Measurements from ENCODE around the gene DIAPH2. TPM values are rescaled to one million over a fixed set of nuclear protein-coding genes. Genes with fewer than 3 reads are reported as not detected.

Gene DIAPH2
- total RNA-seq, 1 donor from 2014 or later: 18.9 TPM

DNA sequence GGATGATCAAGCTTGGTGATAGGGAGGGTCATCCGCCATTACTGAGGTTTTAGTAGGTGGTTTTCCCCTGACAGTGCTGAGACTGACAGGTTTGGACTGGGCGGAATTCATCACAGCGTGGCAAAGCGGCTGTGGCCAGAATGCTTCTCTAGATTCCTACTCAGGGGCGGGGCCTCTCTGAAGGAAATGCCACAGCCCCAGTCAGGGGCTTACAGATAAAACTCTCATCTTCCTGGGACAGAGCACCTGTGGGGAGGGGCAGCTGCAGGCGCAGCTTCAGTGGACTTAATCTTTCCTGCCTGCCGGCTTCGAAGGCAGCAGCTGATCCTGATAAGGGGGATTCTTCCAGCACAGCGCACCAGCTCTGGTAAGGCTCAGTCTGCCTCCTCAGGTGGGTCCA lies 515.8 kb downstream of the DIAPH2 start:
- no peaks in the 10 kb centered on the region for H3K27me3 Mint-ChIP-seq
- no peaks in the 10 kb centered on the region for H3K4me1 Mint-ChIP-seq (ENCODE audit: unreplicated experiment)
- H3K9me3 Mint-ChIP-seq: peaks cover 10% of the 10 kb centered on the region
- H3K36me3 Mint-ChIP-seq: peaks cover 5% of the 10 kb centered on the region
- no peak overlapping the region for H3K27ac Mint-ChIP-seq
- TF ChIP-seq, protein P1, sequence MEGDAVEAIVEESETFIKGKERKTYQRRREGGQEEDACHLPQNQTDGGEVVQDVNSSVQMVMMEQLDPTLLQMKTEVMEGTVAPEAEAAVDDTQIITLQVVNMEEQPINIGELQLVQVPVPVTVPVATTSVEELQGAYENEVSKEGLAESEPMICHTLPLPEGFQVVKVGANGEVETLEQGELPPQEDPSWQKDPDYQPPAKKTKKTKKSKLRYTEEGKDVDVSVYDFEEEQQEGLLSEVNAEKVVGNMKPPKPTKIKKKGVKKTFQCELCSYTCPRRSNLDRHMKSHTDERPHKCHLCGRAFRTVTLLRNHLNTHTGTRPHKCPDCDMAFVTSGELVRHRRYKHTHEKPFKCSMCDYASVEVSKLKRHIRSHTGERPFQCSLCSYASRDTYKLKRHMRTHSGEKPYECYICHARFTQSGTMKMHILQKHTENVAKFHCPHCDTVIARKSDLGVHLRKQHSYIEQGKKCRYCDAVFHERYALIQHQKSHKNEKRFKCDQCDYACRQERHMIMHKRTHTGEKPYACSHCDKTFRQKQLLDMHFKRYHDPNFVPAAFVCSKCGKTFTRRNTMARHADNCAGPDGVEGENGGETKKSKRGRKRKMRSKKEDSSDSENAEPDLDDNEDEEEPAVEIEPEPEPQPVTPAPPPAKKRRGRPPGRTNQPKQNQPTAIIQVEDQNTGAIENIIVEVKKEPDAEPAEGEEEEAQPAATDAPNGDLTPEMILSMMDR (conservative IDR thresholded peaks at IDR 0.05): no peak
- DNase-seq (ENCODE audit: extremely low spot score, unreplicated experiment): no peak
- H3K4me3 Mint-ChIP-seq: no peak overlapping the region

DNA sequence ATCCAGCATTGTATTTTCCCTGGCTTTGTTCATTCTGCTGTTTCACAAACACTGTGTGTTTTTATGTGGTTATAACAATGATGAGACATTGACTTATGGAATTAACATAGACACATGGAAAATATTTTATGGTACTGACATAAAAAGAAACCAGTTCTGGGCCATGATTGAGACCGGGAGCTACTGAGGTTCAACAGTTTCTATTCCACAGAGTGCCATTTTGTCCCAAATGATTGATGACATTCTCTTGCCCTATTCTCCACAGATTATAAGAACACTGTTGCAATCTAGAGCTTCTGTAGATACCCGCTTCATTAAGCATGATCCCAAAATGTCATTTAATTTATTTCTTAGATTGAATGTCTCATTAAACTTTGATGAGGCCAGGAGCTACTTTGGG lies 525.9 kb downstream of the DIAPH2 start:
- Mint-ChIP-seq H3K4me3 (no peak overlapping the region), H3K27ac (no peak overlapping the region), H3K9me3 (no peaks in the 10 kb centered on the region), H3K4me1 (ENCODE audit: unreplicated experiment) (no peaks in the 10 kb centered on the region), H3K36me3 (no peaks in the 10 kb centered on the region), H3K27me3 (no peaks in the 10 kb centered on the region)
- TF ChIP-seq, protein P1 (conservative IDR thresholded peaks at IDR 0.05): no peak
- DNase-seq (ENCODE audit: extremely low spot score, unreplicated experiment): no peak

DNA sequence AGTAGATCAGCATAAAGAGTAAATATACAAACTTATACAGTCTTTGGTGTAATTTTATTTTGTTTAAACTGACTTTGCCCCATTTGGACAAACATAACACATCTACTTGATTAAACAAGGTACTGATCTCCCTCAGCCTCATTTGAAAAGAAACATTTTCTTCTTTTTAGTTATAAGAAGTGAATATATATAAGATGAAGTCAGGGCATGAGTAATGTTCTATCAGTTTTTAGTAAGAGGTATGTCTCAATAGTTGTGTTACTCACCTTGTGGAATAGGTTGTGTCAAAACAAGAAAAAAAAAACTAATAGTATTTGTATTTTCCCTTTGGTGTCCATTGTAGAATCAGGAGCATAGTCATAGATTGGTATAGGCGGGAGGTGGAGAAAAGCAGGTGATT lies 526.4 kb downstream of the DIAPH2 start:
- Mint-ChIP-seq H3K27ac (no peak overlapping the region), H3K36me3 (no peaks in the 10 kb centered on the region), H3K9me3 (no peaks in the 10 kb centered on the region), H3K4me1 (ENCODE audit: unreplicated experiment) (no peaks in the 10 kb centered on the region), H3K4me3 (no peak overlapping the region), H3K27me3 (no peaks in the 10 kb centered on the region)
- TF ChIP-seq, protein P1 (conservative IDR thresholded peaks at IDR 0.05): no peak
- DNase-seq (ENCODE audit: extremely low spot score, unreplicated experiment): no peak

DNA sequence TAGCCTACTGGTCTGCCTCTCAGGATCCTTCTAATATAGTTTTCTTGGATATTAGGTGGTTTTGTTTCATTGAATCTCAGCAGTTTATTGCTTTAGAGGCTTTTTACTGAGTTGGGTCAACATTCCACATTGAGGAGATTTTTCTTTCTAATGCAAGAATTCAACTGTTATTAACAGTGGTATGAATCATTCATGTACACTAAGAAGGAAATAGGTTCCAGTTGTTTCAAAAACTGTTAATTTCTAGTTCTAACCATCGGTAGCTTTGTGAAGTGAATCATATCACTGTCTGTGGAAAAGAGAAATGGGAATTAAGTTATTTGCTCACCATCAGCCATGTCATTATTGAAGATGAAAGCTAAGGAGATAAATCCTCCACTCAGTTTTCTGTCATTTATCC lies 530.5 kb downstream of the DIAPH2 start:
- Mint-ChIP-seq H3K27ac (no peak overlapping the region), H3K4me1 (ENCODE audit: unreplicated experiment) (no peaks in the 10 kb centered on the region), H3K27me3 (no peaks in the 10 kb centered on the region), H3K9me3 (no peaks in the 10 kb centered on the region), H3K4me3 (no peak overlapping the region), H3K36me3 (no peaks in the 10 kb centered on the region)
- TF ChIP-seq, protein P1 (conservative IDR thresholded peaks at IDR 0.05): no peak
- DNase-seq (ENCODE audit: extremely low spot score, unreplicated experiment): no peak

DNA sequence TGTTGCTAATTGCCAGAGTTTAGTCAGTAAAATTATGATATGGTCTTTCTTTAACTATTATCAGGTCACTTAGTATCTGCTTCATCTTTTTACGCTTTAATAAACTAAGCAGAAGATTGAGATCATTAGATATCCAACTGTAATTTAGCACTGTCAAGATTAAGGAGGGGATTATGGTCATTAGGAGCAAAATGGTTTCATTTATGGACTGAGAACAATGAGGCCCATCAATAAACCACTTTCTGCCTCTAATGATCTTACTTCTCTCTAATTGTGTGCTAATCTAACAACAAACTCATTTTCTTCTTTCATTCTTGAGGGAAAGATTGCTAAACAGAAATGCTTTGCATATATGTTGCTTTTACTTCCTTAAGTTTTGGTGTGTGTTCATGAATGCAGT lies 539.5 kb downstream of the DIAPH2 start:
- TF ChIP-seq, protein P1 (conservative IDR thresholded peaks at IDR 0.05): no peak
- Mint-ChIP-seq H3K27me3 (no peaks in the 10 kb centered on the region), H3K9me3 (no peaks in the 10 kb centered on the region)

DNA sequence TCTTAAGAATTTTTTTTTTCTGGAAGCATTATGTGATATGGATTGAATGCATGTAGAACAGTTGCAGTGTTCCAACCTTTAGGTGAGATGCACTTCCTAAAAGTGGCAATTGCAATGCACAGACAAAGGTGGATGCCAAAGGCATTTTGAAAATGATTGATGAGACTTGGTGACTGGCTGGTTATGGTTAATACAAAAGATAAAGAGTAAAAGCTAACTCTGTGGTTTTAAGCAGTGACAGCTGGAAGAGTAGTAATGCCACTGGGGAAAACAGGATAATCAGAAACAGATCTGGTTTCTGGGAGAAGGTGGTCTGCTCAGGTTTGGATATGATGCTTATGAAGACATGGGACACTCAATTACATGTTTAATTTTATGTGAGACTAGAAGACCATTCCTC lies 544.7 kb downstream of the DIAPH2 start:
- TF ChIP-seq, protein P1 (conservative IDR thresholded peaks at IDR 0.05): no peak
- Mint-ChIP-seq H3K27ac (no peak overlapping the region), H3K36me3 (no peaks in the 10 kb centered on the region), H3K9me3 (no peaks in the 10 kb centered on the region), H3K27me3 (no peaks in the 10 kb centered on the region), H3K4me3 (no peak overlapping the region), H3K4me1 (ENCODE audit: unreplicated experiment) (peaks cover 5% of the 10 kb centered on the region)
- no peak for DNase-seq (ENCODE audit: extremely low spot score, unreplicated experiment)

More for the DNA sequence above, 539.5 kb downstream of the DIAPH2 start:
- H3K36me3 Mint-ChIP-seq: no peaks in the 10 kb centered on the region
- H3K27ac Mint-ChIP-seq: no peak overlapping the region
- peaks cover 1% of the 10 kb centered on the region for H3K4me1 Mint-ChIP-seq (ENCODE audit: unreplicated experiment)
- no peak overlapping the region for H3K4me3 Mint-ChIP-seq
- no peak for DNase-seq (ENCODE audit: extremely low spot score, unreplicated experiment)

Measured in type B pancreatic cell (in vitro differentiated cells).